GM21825 (cell line): Measurements from ENCODE around the gene NAGPA.

Source experiments
- ATAC-seq: cut with Tn5 transposase; IDR thresholded peaks from one replicate; pipeline ENCODE4 v1.9.1; 2021; ENCODE audit warnings: mild to moderate bottlenecking, moderate library complexity; ENCODE audit not compliant: unreplicated experiment

The NAGPA gene

GRCh38 chr16:5006348-5007193 lies 27.2 kb downstream of the NAGPA start:
- ATAC-seq = no peak

- ATAC-seq = no peak
Observed at GRCh38 chr16:5005916-5006315, 27.8 kb downstream of the NAGPA start.

- no peak for ATAC-seq
Observed at GRCh38 chr16:5004311-5004710, 29.4 kb downstream of the NAGPA start.

- ATAC-seq = no peak
Observed at GRCh38 chr16:5003828-5004227, 29.9 kb downstream of the NAGPA start.

DNA sequence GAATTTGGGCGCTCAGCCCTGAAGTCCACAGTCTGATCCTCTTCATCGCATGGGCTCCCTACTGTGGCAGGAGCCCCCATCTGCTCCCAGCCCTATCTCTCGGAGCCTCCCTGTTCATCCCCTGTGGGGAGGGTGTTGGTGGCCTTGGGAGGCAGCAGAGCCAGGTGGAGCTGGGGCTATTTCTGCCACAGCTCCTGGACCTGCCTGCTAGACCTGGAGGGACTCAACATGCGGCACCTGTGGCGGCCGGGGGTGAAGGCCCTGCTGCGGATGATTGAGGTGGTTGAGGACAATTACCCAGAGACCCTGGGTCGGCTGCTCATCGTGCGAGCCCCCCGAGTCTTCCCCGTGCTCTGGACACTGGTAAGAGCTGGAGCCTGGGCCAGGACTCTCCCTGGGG lies 30.5 kb downstream of the NAGPA start:
- ATAC-seq = no peak

DNA sequence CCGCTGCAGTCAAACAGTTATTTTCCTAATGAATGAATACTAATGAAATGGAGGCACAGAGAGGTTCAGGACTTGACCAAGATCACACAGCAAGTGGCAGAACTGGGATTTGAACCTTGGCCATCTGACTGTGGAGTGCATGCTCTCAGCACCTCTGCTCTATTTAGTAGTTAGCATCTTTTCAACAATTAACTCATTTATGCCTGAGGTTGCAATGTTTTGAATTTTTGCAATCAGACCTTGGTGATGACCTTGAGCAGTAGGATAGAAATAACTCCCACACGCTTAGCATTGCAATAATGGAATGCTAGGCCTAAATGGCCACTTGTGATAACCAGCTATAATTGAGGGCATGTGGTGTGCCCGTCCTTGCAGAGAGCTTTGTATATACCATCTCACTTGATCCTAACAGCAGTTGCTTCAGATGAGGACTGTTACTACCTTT lies 31.0 kb downstream of the NAGPA start:
- ATAC-seq = no peak

DNA sequence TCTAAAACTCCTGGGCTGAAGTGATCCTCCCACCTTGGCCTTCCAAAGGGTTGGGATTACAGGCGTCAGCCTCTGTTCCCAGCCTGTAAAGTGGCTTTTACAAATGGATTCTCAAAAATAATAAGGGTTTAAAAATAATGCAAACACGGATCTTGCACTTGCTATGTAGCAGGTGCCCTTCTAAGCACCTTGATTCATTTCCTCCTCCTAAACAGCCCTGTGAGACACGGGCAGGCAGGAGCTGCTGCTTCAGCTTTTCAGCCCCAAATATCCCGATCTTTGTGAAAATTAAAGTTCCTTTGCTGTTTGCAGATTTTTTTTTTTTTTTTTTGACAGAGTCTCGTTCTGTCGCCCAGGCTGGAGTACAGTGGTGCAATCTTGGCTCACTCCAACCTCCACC lies 31.7 kb downstream of the NAGPA start:
- no peak for ATAC-seq

DNA sequence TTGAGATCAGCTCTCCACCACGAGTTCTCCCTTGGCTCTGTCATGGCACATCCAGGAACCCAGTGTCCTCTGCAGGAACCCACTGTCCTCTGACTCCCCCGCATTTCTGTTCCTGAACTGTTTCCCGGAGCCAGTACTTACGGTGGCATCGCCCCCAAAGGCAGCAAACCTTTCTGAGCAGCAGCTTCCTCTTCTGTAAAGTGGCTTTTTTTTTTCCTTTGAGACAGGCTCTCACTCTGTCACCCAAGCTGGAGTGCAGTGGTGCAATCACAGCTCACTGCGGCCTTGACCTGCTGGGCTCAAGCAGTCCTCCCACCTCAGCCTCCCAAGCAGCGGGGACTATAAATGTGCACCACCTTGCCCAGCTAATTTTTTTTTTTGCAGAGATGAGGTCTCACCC lies 32.2 kb downstream of the NAGPA start:
- no peak for ATAC-seq

- no peak for ATAC-seq
Observed at GRCh38 chr16:5000573-5001001, 33.1 kb downstream of the NAGPA start.

- no peak for ATAC-seq
Observed at GRCh38 chr16:4994719-4995434, 38.9 kb downstream of the NAGPA start.

DNA sequence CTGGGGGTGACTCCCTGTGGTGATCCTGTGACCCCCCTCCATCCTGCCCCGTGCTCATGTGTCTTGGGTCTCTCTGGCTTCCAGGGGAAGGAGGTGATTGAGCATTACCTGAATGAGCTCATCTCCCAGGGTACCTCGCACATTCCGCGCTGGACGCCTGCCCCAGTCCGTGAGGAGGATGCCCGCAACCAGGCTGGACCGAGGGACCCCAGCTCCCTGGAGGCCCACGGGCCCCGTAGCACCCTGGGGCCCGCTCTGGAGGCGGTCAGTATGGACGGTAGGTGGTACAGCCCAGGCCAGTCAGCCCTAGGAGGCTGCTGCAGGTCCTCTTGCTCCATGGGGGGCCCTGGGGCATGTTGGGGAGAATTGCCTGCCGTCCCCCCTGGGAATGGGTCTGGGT lies 42.0 kb downstream of the NAGPA start:
- ATAC-seq = no peak

GRCh38 chr16:4990415-4990814 lies 43.3 kb downstream of the NAGPA start:
- no peak for ATAC-seq

GRCh38 chr16:4989391-4990006 lies 44.2 kb downstream of the NAGPA start:
- no peak for ATAC-seq

DNA sequence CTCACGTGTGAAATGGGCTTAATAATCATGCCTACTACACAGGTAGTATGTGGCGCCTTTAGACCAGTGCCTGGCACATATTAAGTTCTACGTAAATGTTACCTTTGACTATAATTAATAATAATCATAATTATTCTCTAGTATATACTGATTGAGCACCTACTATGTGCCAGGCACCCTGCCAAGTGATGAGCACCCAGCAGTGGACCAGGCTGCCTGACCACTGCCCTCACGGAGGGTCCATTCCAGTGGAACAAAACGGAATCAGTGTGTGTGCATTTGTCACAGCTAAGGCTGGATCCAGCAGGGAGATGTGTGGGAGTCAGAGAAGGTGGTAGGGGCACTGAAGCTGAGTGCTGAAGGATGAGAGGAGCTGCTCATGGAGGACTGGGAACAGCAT lies 45.1 kb downstream of the NAGPA start:
- ATAC-seq = no peak

DNA sequence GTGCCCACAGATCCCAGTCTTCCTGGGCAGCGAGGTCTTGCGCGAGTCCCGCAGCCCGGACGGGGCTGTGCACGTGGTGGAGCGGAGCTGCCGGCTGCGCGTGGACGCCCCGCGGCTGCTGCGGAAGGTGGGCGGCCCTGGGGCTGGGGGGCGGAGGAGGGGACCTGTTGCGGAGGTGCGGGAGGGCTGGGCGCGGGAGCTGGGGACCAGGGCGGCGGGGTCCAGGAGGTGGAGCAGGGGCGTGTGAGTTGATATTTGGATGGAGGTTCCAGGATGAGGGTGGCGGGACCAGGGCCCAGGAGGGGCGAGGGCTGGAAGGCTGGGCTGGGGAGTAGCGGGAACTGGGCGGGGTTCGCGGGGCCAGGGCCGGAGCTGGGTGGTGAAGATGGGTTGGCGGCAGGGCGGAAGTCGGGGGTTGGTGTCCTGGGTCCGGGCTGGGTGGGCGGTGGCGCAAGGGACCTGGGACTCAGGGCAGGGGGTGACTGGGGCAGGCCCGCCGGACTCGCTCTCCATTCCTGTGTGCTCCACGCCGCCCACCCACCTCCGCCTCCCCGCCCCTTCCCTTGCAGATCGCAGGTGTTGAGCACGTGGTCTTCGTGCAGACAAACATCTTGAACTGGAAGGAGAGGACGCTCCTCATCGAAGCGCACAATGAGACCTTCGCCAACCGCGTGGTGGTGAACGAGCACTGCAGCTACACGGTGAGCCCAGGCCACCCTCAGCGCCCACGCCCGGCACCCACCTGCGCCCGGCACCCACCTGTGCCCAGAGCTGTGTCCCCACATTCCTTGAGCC lies 46.0 kb downstream of the NAGPA start:
- ATAC-seq = no peak

DNA sequence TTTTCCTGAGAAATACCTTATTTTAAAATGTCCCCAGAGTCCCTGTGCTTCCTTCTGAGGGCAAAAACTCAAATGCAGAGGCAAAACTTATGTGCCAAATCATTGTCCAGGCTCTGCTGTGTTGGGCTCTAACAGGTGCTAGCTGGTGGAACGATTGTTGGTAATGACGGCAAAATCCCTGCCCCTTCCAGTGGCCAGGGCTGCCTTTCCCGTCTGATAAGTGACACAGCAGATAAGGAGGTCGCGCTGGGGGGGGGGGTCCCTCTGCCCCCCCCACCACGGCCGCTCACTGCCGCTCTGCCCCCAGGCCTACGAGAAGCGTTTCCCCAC lies 46.5 kb downstream of the NAGPA start:
- ATAC-seq = no peak

DNA sequence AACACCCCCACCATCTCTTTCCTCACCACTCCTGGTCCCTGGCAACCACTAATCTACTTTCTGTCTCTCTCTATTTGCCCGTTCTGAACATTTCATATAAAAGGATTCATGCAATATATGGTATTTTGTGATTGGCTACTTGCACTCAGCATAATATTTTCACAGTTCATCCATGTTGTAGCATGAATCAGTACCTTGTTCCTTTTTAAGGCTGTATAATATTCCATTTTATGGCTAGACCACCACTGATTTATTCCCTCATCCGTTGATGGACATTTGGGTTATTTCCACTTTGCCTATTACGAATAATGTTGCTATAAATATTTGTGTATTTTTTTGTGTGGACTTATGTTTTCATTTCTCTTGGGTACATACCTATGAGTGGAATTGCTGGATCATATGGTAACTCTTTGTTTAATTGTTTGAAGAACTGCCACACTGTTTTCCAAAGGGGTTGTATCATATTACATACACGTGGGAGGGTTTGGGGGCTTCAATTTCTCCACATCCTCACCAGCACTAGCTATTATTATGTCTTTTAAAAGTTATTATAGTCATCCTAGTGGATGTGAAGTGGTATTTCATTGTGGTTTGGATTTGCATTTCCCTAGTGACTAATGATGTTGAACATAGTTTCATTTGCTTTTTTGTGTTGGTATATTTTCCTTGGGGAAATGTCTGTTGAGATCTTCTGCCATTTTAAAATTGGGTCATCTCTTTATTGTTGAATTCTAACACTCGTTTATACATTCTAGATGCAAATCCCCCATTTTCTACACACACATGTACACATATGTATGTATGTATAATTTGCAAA lies 49.4 kb downstream of the NAGPA start:
- no peak for ATAC-seq

GRCh38 chr16:4982056-4982867 lies 51.5 kb downstream of the NAGPA start:
- ATAC-seq = no peak

DNA sequence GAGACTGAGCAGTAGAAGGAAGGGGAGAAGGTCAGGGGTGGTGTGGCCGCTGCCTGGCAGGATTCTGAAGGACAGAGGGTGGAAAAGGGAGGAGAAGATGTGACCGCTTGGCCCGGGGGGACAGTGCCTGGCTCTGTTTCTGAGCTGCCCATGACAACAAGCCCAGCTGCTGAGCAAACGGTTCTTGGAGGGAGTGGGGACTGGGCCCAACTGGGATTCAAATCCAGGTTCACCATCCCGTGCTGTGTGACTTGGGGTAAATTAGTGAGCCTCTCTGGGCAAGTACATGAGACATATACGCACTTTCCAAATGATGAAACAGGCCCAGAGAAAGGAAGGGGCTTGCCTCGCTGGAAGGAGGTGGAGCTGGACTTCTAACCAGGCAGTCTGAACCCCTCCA lies 52.3 kb downstream of the NAGPA start:
- ATAC-seq = no peak
